Left lung (tissue), 10 donors: ENCODE data around the gene SLC4A7. TPM values are rescaled to one million over a fixed set of nuclear protein-coding genes. Genes with fewer than 3 reads are reported as not detected.

ENCODE experiments used
- ATAC-seq: fragments of 200-7000 bp; cut with Tn5 transposase; one replicate; pipeline ENCODE4 v1.9.1; 2020; ENCODE audit warnings: moderate library complexity
- DNase-seq, 4 donors: peaks; one replicate each; pipeline ENCODE4 v3.0.0-alpha.2; 2013 to 2020
- H3K27ac ChIP-seq, 2 donors: fragments of 200-600 bp; sonication (generic) in 1 of 2; one replicate each; pipeline versions ENCODE4 v1.5.0 to v1.8.0; 2020 to 2021
- H3K27me3 ChIP-seq, 2 donors: fragments of 200-600 bp; sonication (generic) in 1 of 2; one replicate each; pipeline versions ENCODE4 v1.5.0 to v1.8.0; 2020 to 2021
- H3K36me3 ChIP-seq, 2 donors: fragments of 200-600 bp; sonication (generic) in 1 of 2; one replicate each; pipeline versions ENCODE4 v1.5.0 to v1.8.0; 2020 to 2021
- H3K4me1 ChIP-seq, 2 donors: fragments of 200-600 bp; one replicate each; pipeline ENCODE4 v1.8.0; 2021
- H3K4me3 ChIP-seq, 2 donors: fragments of 200-600 bp; sonication (generic) in 1 of 2; one replicate each; pipeline versions ENCODE4 v1.5.0 to v1.8.0; 2020 to 2021; ENCODE audit warnings: mild to moderate bottlenecking in 1 of 2
- H3K9me3 ChIP-seq, 2 donors: fragments of 200-600 bp; sonication (generic) in 1 of 2; one replicate each; pipeline versions ENCODE4 v1.5.0 to v1.8.0; 2020 to 2021
- intact Hi-C, 2 donors: fragments of 100-400 bp; cut with DNase I; formaldehyde crosslinking; loops; one replicate each; pipeline versions ENCODE4 v1.11.2 to v1.14.2; 2022
- polyA plus RNA-seq, 6 donors: library from polyadenylated mRNA; unstranded; fragments of 120-200 nt; gene quantifications; one replicate each; pipeline ENCODE4 v1.2.1, GENCODE V29; 2013; ENCODE audit not compliant: insufficient read length in 6 of 6
- total RNA-seq, 2 donors: library from RNA; stranded (reverse); fragmentation: NEBNext Ultra II Directional; extraction: Animal tissue kit (Norgen Biotek cat#: 25700); gene quantifications; one replicate each; pipeline ENCODE4 v1.2.1, GENCODE V29; 2021
- TF ChIP-seq, protein P1 (sequence below), 2 donors: fragments of 200-600 bp; sonication (generic) in 1 of 2; IDR thresholded peaks; one replicate each; pipeline versions ENCODE4 v1.5.0 to v1.8.0; 2021; ENCODE audit warnings: antibody characterized with exemption in 2 of 2
- donor health status: DM: no; HTN: yes; CAD: no.
- donor health status: DM: no; HTN: no; CAD: no.

Gene SLC4A7
- total and polyA plus RNA-seq, 8 donors = 14.8 to 45.7 (median 35.9) TPM

DNA sequence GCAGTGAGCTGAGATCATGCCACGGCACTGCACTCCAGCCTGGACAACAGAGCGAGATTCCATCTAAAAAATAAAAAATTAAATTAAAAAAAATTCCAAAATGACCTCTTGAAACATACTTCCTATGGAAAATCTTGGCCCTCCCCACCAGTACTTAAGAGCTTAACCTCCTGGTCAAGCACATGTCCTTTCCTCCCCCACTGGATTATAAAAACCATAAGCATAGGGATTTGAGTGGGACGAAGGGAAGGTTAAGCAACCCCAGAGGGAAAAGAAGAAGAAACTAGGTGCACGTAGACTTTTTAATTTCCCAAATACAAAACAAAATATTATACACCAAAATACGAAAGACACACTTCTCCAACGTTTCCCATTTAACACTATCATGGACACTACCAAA is 25.3 kb downstream of the SLC4A7 start:
- no peak overlapping the region for H3K4me3 ChIP-seq
- ATAC-seq = no peak
- TF ChIP-seq, protein P1, sequence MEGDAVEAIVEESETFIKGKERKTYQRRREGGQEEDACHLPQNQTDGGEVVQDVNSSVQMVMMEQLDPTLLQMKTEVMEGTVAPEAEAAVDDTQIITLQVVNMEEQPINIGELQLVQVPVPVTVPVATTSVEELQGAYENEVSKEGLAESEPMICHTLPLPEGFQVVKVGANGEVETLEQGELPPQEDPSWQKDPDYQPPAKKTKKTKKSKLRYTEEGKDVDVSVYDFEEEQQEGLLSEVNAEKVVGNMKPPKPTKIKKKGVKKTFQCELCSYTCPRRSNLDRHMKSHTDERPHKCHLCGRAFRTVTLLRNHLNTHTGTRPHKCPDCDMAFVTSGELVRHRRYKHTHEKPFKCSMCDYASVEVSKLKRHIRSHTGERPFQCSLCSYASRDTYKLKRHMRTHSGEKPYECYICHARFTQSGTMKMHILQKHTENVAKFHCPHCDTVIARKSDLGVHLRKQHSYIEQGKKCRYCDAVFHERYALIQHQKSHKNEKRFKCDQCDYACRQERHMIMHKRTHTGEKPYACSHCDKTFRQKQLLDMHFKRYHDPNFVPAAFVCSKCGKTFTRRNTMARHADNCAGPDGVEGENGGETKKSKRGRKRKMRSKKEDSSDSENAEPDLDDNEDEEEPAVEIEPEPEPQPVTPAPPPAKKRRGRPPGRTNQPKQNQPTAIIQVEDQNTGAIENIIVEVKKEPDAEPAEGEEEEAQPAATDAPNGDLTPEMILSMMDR (IDR thresholded peaks at IDR 0.05) = no peak
- H3K27me3 ChIP-seq = no peaks in the 10 kb centered on the region
- DNase-seq = no peak
- no peaks in the 10 kb centered on the region for H3K36me3 ChIP-seq
- intact Hi-C loops = no loop called here
- H3K4me1 ChIP-seq = no peaks in the 10 kb centered on the region
- no peak overlapping the region for H3K27ac ChIP-seq
- H3K9me3 ChIP-seq = peaks cover 0 to 4% of the 10 kb centered on the region in 2 donors

GRCh38 chr3:27456554-27456953 is 27.6 kb downstream of the SLC4A7 start:
- intact Hi-C loops = no loop called here
- H3K4me3 ChIP-seq = no peak overlapping the region
- H3K27ac ChIP-seq = no peak overlapping the region
- no peaks in the 10 kb centered on the region for H3K9me3 ChIP-seq
- DNase-seq (no peak), ATAC-seq (no peak)
- no peaks in the 10 kb centered on the region for H3K4me1 ChIP-seq
- TF ChIP-seq, protein P1 (IDR thresholded peaks at IDR 0.05) = no peak
- no peaks in the 10 kb centered on the region for H3K27me3 ChIP-seq
- no peaks in the 10 kb centered on the region for H3K36me3 ChIP-seq

GRCh38 chr3:27454914-27455313 is 29.3 kb downstream of the SLC4A7 start:
- Histone ChIP-seq H3K4me3 (no peak overlapping the region), H3K36me3 (no peaks in the 10 kb centered on the region), H3K27me3 (no peaks in the 10 kb centered on the region), H3K4me1 (no peaks in the 10 kb centered on the region), H3K27ac (peak overlapping the region in 1 of 2 donors; percentile 33), H3K9me3 (no peaks in the 10 kb centered on the region)
- intact Hi-C loops = no loop called here
- TF ChIP-seq, protein P1 (IDR thresholded peaks at IDR 0.05) = no peak
- DNase-seq (peak in 1 of 4 donors; percentile 10), ATAC-seq (peak; percentile 31)

DNA sequence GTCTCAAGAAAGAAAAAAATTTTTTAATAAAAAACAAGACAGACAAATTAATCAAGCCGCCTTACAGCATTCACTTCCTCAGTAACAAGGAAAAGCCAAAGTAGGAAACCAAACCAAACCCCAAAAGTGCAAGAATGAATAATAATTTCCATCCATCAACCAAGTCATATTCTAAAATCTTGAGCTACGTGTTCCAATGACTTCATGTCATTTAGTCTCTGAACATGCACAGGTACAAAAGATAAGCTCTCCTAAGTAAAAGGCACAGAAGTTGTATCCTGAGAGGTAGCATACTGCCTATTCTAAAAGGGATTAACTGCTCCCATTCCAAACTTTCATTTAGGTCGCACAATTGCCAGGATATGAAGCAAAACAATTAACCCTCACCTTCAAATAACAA is 29.7 kb downstream of the SLC4A7 start:
- Histone ChIP-seq H3K27me3 (no peaks in the 10 kb centered on the region), H3K27ac (peak overlapping the region in 1 of 2 donors; percentile 33), H3K9me3 (no peaks in the 10 kb centered on the region), H3K36me3 (no peaks in the 10 kb centered on the region), H3K4me1 (no peaks in the 10 kb centered on the region), H3K4me3 (no peak overlapping the region)
- no peak for DNase-seq
- TF ChIP-seq, protein P1 (IDR thresholded peaks at IDR 0.05) = no peak
- no peak for ATAC-seq
- intact Hi-C loops = no loop called here

DNA sequence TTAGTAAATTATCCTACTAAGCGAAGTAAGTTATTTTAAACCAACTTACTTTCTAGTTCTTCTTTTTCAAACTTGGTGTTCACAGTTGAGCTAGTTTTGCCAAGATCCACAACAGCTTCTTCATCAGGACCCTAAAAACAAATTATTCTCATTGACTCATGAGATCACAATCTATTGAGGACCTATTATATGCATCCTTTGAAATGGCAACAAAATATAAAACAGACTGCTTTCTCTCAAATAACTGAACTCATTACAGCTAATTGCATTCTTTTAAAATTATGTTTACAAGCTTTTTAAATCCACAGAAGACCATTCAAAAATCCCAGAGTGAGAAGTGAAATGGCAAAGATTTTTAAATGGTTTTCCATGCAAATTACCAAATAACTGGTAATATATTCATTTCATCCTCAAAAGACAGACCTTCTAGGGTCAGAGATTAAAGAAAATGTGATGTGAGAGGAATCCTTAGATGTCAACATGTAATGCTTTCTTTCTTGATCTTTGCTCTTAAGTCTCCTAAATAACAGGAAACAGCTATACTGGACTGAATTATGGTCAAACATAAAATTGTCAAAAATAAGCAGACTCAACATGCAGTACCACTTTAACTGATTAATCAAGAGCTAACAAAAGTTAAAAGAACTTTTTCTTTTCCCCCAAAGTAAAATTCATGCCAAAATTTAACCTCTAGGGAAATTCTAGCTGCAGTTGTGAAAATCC is 31.7 kb downstream of the SLC4A7 start:
- no peak for DNase-seq
- ATAC-seq = no peak
- no peaks in the 10 kb centered on the region for H3K4me1 ChIP-seq

More for the DNA sequence above, 31.7 kb downstream of the SLC4A7 start:
- H3K4me3 ChIP-seq = no peak overlapping the region
- no peaks in the 10 kb centered on the region for H3K9me3 ChIP-seq
- no peak overlapping the region for H3K27ac ChIP-seq
- H3K36me3 ChIP-seq = no peaks in the 10 kb centered on the region
- no peaks in the 10 kb centered on the region for H3K27me3 ChIP-seq
- TF ChIP-seq, protein P1 (IDR thresholded peaks at IDR 0.05) = no peak
- intact Hi-C loops = no loop called here
